GM12891 (cell line): ENCODE data around the gene LEKR1.

Experiments
- POLR2A ChIP-seq: IDR thresholded peaks from 2 replicates; pipeline ENCODE4 v1.6.1; 2011; ENCODE audit warnings: low read depth, low read length, control low read depth
- POLR2AphosphoS5 ChIP-seq: IDR thresholded peaks from 2 replicates; pipeline ENCODE4 v1.6.1; 2011; ENCODE audit warnings: low read depth, low read length, control low read depth
- POU2F2 ChIP-seq: IDR thresholded peaks from 2 replicates; pipeline ENCODE4 v1.6.1; 2011; ENCODE audit warnings: low read depth, mild to moderate bottlenecking, control low read depth, low read length, moderate library complexity
- SPI1 ChIP-seq: IDR thresholded peaks from 2 replicates; pipeline ENCODE4 v1.6.1; 2011; ENCODE audit warnings: low read depth, low read length, control low read depth
- TAF1 ChIP-seq: IDR thresholded peaks from 2 replicates; pipeline ENCODE4 v1.6.1; 2011; ENCODE audit warnings: low read depth, low read length, control low read depth

- TF ChIP-seq POLR2A (no peak), TAF1 (no peak), POLR2AphosphoS5 (no peak), POU2F2 (no peak), SPI1 (no peak)
These were observed 23.1 kb upstream of the LEKR1 start for GRCh38 chr3:156802821-156803606.
